ENCODE measurements around the gene P2RX6. TPM values are rescaled to one million over a fixed set of nuclear protein-coding genes. Genes with fewer than 3 reads are reported as not detected.
"Not testable (repeated sequence)": the region's sequence is repeated elsewhere in the genome, so short reads cannot be mapped to it uniquely, and the experiment has no call there.

Gene P2RX6
- total RNA-seq, 1 donor from 2014 or later, result 0.26 TPM

DNA sequence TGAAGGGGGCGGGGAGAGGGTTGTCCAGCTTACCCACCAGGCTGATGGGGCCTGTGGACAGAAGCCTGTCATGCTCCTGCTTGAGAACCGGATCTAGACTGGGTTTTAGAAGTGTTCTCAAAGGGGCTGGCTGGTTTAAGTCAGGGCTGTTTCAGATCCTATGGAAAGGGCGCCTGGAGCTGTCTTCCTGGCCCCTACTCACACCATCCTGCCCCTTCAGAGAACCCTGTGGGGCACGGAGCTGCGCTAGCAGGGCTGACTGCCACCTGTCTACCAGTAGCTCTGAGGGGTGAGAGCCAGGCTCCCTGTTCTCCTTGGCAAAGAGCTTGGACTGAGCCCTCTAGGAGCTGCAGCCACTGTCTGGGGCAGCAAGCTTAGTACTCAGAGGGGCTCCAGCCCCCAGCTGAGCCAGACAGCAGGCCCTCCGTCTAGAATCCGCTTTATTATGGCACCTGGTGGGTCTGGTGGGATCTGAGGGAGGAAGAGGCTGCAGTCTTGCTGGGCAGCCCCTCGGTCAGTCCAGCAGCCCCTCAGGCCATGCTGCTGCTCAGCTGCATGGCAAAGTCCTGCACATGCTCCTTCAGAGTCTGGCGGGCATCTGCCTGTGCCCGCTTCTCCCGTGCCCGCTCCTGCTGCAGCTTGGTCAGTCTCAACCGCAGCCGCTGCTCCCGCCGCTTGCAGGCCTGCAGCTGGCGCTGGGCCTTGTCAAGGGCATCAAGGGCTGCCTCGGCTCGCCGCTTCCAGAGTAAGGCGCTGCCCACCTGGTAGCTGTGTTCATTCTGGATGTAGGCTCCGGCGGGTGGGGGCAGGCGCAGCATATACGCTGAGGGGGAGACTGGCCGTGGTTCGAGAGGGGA, 15.4 kb upstream of the P2RX6 start:
- no peak for DNase-seq (ENCODE audit: low read depth)
- peaks cover 14% of the 10 kb centered on the region for H3K36me3 ChIP-seq (ENCODE audit: control insufficient read depth, insufficient read depth, low read length)
- TF ChIP-seq, protein P1, sequence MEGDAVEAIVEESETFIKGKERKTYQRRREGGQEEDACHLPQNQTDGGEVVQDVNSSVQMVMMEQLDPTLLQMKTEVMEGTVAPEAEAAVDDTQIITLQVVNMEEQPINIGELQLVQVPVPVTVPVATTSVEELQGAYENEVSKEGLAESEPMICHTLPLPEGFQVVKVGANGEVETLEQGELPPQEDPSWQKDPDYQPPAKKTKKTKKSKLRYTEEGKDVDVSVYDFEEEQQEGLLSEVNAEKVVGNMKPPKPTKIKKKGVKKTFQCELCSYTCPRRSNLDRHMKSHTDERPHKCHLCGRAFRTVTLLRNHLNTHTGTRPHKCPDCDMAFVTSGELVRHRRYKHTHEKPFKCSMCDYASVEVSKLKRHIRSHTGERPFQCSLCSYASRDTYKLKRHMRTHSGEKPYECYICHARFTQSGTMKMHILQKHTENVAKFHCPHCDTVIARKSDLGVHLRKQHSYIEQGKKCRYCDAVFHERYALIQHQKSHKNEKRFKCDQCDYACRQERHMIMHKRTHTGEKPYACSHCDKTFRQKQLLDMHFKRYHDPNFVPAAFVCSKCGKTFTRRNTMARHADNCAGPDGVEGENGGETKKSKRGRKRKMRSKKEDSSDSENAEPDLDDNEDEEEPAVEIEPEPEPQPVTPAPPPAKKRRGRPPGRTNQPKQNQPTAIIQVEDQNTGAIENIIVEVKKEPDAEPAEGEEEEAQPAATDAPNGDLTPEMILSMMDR (IDR thresholded peaks at IDR 0.05; ENCODE audit: insufficient read depth, low read length, severe bottlenecking), result no peak
- no peak for FAIRE-seq
- H3K4me3 ChIP-seq (ENCODE audit: low read depth, low read length), result no peak overlapping the region
- H3K27me3 ChIP-seq (ENCODE audit: control insufficient read depth, insufficient read depth, low read length), result no peaks in the 10 kb centered on the region

DNA sequence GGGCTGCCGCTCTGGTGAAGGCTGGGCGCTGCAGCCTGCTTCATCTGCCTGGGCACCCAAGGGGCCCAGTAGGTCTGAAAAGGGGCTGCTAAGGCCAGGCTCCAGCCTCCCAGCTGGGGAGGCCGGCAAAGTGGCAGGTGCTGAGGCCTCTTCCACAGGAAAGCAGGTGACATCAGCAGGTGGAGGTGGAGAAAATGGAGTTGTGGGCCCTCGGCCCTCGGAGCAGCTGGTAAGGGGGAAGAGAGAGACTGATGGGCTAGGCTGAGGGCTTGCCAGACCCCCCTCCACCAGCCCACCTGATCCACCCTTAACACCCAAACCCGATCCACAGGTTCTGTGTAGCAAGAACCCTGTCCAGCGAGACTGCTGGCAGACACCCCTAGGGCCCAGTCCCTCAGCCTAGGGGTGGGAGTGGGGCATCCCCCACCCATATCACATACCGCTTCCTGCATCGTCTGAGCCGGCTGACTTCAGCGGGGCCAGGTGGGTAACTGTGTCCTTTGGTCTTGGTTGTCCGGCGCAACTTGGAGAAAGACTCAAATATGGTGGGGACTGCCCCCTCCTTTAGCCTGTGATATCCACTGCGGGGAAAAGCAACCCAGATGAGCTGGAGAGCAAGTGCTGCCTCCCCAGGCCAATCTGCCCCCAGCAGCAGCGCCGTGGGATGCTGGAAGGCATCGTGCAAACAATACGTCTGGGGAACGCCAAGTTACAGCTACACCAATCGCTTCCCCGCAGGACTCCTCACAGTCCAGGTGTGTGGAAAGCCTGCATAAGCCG, 14.6 kb upstream of the P2RX6 start:
- TF ChIP-seq, protein P1 (IDR thresholded peaks at IDR 0.05; ENCODE audit: insufficient read depth, low read length, severe bottlenecking), result no peak
- no peak for FAIRE-seq
- DNase-seq (ENCODE audit: low read depth), result no peak
- Histone ChIP-seq H3K4me3 (ENCODE audit: low read depth, low read length) (peak overlapping the region; percentile 88), H3K27me3 (ENCODE audit: control insufficient read depth, insufficient read depth, low read length) (no peaks in the 10 kb centered on the region), H3K36me3 (ENCODE audit: control insufficient read depth, insufficient read depth, low read length) (peaks cover 12% of the 10 kb centered on the region)

DNA sequence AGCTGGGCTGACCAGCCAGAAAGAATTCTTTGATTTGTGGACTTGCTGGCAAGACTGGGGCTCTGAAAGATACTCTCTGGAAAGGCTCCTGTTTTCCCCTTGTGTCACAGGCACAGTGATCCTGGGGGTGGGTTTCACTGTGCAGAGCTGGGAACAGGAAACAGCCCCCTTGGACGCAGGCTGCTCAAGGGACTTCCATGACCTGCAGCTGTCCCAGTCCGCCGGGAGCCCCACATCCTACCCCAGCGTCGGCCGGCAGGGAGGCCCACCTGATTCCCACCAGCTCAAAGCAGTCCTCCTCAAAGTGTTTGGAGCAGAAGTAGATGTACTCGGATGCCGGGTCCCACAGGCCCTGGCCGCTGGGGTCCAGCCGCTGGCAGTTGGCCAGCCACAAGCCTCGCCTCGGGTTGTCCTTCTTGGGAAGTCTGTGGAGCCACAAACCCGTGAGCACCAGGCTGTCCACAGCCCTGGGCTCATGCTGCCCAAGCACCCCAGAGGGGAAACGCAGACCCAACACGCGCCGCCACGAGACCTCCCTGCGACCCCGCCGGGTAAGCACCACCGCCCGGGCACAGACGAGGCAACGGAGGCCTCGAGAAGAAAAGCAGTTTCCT, 13.9 kb upstream of the P2RX6 start:
- peak overlapping the region; percentile 88 for H3K4me3 ChIP-seq (ENCODE audit: low read depth, low read length)
- TF ChIP-seq, protein P1 (IDR thresholded peaks at IDR 0.05; ENCODE audit: insufficient read depth, low read length, severe bottlenecking), result no peak
- no peak for DNase-seq (ENCODE audit: low read depth)
- no peak for FAIRE-seq
- H3K27me3 ChIP-seq (ENCODE audit: control insufficient read depth, insufficient read depth, low read length), result no peaks in the 10 kb centered on the region
- H3K36me3 ChIP-seq (ENCODE audit: control insufficient read depth, insufficient read depth, low read length), result peaks cover 10% of the 10 kb centered on the region

DNA sequence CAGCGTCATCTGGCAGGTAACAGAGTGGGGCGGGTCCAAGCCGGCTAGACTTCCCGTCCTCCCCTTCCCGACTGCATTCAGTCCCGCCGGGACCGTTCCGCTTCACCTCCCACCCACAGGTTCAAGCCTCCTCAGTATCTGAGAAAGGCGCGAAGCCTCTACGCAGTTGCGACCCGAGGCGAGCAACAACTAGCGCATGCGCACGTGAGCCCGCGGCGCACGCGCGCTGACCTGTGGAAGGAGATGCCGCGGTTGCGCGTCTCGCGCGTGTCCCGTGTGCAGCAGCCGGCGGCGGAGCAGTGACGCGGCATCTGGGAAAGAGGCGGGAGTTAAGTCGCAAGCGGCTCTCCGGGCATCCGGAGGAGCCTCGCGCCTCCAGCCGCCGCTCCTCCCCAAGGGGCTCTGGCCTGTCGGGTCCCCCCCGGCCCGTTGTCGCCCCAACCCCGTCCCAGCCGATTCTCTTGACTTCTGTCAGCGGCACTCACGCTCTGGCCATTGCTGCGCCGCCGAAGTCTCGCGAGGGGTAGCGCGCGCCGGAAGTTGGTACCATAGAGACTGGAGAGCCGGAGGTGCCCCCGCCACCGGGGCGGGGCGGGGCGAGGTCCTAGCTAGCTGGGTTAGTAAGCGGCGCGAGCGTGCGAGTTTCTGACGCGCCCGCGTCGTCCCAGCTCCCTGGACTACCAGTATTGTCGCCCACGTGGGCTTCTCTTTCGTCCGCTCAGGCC, 13.2 kb upstream of the P2RX6 start, which contains the start of gene THAP7:
THAP7 (minus strand) TSS at position 518 of the 725 bp plus-strand sequence; CDS start at position 311, 207 bp downstream.
- Histone ChIP-seq H3K27me3 (ENCODE audit: control insufficient read depth, insufficient read depth, low read length) (no peaks in the 10 kb centered on the region), H3K36me3 (ENCODE audit: control insufficient read depth, insufficient read depth, low read length) (peaks cover 10% of the 10 kb centered on the region), H3K4me3 (ENCODE audit: low read depth, low read length) (peak within 1 kb of the TSS; percentile 88)
- peak; percentile 83 for DNase-seq (ENCODE audit: low read depth)
- FAIRE-seq, result no peak
- TF ChIP-seq, protein P1 (IDR thresholded peaks at IDR 0.05; ENCODE audit: insufficient read depth, low read length, severe bottlenecking), result no peak

DNA sequence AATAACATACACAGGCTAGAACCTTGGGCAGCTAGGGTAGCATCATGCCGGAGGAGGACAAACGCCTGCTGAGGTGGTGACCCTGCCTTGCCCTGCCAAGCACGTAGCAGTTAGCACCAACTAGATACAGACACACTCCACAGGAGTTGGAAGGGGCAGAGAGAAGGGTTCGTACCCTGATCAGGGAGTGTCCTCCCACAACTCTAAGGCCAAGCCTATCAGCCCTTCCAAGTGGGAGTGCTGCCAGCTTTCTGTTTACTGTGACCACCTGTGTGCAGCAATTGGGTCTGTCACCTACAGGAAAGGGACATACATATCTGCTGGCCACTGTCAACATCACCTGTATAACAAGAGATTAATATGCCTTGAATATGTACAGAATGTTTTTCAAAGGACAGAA, 11.2 kb upstream of the P2RX6 start:
- Histone ChIP-seq H3K4me3 (ENCODE audit: low read depth, low read length) (no peak overlapping the region), H3K36me3 (ENCODE audit: control insufficient read depth, insufficient read depth, low read length) (peaks cover 6% of the 10 kb centered on the region), H3K27me3 (ENCODE audit: control insufficient read depth, insufficient read depth, low read length) (no peaks in the 10 kb centered on the region)
- DNase-seq (ENCODE audit: low read depth) (no peak), FAIRE-seq (no peak)
- TF ChIP-seq, protein P1 (IDR thresholded peaks at IDR 0.05; ENCODE audit: insufficient read depth, low read length, severe bottlenecking), result no peak

DNA sequence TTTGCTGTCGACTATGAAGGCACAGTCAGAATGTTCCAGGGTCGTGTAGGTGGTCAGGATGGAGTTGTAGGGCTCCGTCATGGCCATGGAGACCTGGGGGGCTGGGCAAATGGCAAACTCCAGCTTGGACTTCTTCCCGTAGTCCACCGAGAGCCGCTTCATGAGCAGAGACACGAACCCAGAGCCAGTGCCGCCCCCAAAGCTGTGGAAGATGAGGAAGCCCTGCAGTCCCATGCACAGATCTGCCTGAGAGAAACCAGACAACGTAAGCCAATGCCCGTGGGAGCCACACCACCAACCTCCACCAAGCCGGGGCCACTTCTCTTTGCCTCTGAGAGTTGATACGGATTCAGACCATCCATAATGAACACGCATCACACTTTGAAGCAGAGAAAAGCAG, 5.8 kb upstream of the P2RX6 start:
- not testable (repeated sequence) for DNase-seq (ENCODE audit: low read depth); H3K36me3 ChIP-seq (ENCODE audit: control insufficient read depth, insufficient read depth, low read length); H3K4me3 ChIP-seq (ENCODE audit: low read depth, low read length); H3K27me3 ChIP-seq (ENCODE audit: control insufficient read depth, insufficient read depth, low read length)
- FAIRE-seq, result peak; percentile 98

All from bronchial epithelial cell (primary cell).